GM12878 (cell line): ENCODE measurements around the gene PEAR1. TPM values are rescaled to one million over a fixed set of nuclear protein-coding genes. Genes with fewer than 3 reads are reported as not detected.

Source experiments
- EGR1 ChIP-seq, 2 experiments: IDR thresholded peaks; 1 replicate in 1 of 2; 2 replicates in 1 of 2; pipeline ENCODE4 v1.6.1; 2011 to 2012; ENCODE audit warnings: low read depth in 2 of 2, low read length in 2 of 2, borderline replicate concordance in 1 of 2, mild to moderate bottlenecking in 1 of 2, moderate library complexity in 1 of 2
- MXI1 ChIP-seq: fragments of 150-350 bp; IDR thresholded peaks from 2 replicates; pipeline ENCODE4 v1.6.1; 2011; ENCODE audit warnings: low read depth, mild to moderate bottlenecking, inconsistent platforms, low read length, improper control_type of control experiment
- ZBTB4 ChIP-seq: fragments of 450-650 bp; formaldehyde crosslinking; IDR thresholded peaks from 2 replicates; pipeline ENCODE4 v1.4.0; 2022; ENCODE audit warnings: mild to moderate bottlenecking, moderate library complexity
- ZNF592 ChIP-seq: fragments of 450-650 bp; IDR thresholded peaks from 2 replicates; pipeline ENCODE4 v1.6.1; 2017; ENCODE audit warnings: mild to moderate bottlenecking, moderate library complexity
- polyA plus RNA-seq, 11 experiments: library from polyadenylated mRNA; depleted of rRNA in 4 of 11; unstranded in 6 of 11; stranded (reverse) in 5 of 11; fragments of >200 nt; fragmentation: Nextera tagmentation in 4 of 11; fragmentation: Illumina TruSeq in 1 of 11; extraction: Ambion mirVana in 4 of 11; extraction: Trizol in 1 of 11; gene quantifications; 1 replicate in 1 of 11; 2 replicates in 10 of 11; pipeline versions ENCODE4 v1.2.1 to v1.2.3, GENCODE V29; 2011 to 2016; ENCODE audit warnings: inconsistent platforms in 2 of 11, missing spikeins in 2 of 11, low read depth in 1 of 11
- total RNA-seq, 4 experiments: library from RNA; depleted of rRNA in 3 of 4; stranded (reverse); fragments of >200 nt in 3 of 4; fragmentation: Illumina TruSeq in 1 of 4; extraction: Trizol in 1 of 4; gene quantifications; 2 replicates each; pipeline versions ENCODE4 v1.2.1 to v1.2.3, GENCODE V29; 2013 to 2021

PEAR1 gene
- total and polyA plus RNA-seq, 10 of the 15 experiments (the other 5 are each of a cell fraction or from before 2014, with no cell fraction given) = not detected

- TF ChIP-seq ZBTB4 = no peak
- no peak for TF ChIP-seq MXI1
- no peak for TF ChIP-seq ZNF592
- TF ChIP-seq EGR1 (IDR thresholded peaks at IDR 0.05; ENCODE audit: borderline replicate concordance in 1 of 2, low read depth in 2 of 2, low read length in 2 of 2) = no peak
Observed at GRCh38 chr1:156857532-156857931, 36.0 kb upstream of the PEAR1 start (continued).
